GM08714 (cell line): ENCODE measurements around the gene HNRNPH1.

Source experiments
- H3K4me3 ChIP-seq: fragments of 200-500 bp; sonication (Bioruptor generic); 2 replicates; pipeline ENCODE4 v1.5.1; 2014; ENCODE audit warnings: mild to moderate bottlenecking, low read length, inconsistent platforms
- ZNF274 ChIP-seq: IDR thresholded peaks from 2 replicates; pipeline ENCODE4 v1.6.1; 2012; ENCODE audit warnings: mild to moderate bottlenecking, low read depth, low read length

The HNRNPH1 gene

DNA sequence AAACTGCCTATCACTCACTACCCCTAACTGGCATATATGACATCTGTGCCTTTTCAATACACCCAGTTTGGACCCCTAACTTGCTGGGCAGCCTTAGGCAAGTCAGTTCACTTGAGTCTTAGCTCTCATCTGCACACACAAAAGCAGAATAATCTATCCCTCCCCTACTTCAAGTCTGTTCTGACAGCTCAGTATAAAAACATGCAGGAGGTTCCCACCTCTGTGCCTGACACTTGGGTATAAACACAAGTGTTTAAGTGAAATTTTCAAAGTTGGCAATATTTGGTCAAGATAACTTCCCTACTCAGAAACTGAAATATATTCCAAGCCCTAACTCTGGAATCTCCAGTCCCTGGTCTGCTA lies 12.6 kb downstream of the HNRNPH1 start:
- H3K4me3 ChIP-seq: no peak overlapping the region
- TF ChIP-seq ZNF274: no peak

DNA sequence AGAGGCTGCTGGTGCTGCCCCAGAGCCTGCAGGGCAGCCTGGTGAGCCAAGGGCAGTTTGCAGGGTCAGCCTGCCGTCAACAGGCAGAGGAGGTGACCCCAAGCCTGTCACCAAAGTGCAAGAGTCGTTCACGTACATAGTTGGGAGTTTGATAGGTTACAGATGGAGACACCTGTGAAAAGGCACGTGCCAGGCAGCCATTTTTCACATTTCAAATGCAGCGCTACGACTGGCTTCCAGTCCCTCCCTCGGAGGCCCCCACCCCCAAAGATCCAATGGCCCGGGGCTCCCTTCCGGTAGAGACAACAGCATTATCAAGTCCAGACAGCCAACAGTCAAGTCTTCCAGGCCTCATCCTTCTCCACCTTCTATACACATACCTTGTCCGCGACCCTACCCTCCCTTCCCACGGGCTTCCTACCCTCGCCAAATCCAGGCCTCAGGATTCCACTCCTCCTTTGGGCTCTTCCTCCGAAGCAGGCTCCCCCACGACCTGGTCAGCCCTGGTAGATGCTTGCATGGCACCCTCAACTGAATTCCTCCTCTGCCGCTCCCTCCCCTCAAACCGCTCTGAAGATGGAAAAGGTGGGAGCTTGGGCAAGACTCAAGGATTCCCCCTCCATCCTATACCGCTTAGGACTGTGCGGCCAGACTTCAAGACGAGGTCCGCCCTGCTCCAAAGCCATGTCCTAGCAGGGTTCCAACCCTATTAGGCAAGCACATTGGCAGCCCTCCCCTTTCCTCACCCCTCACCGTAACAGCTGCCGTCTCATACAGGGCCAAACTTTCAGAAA lies 13.2 kb downstream of the HNRNPH1 start:
- no peak overlapping the region for H3K4me3 ChIP-seq
- no peak for TF ChIP-seq ZNF274

DNA sequence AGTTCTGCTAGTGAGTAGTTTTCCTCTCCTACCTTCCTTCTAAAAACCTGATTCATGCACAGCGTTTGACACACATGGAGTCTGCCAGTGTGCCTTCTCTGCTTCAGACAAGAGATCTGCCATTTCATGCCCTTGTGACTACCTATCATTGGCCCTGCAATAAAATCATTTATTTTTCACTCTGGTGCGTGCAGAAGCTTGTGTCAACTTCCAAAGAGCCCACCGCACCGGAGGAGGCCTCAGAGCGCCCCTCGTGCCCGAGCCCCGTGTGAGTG lies 13.7 kb downstream of the HNRNPH1 start:
- H3K4me3 ChIP-seq: no peak overlapping the region
- no peak for TF ChIP-seq ZNF274

DNA sequence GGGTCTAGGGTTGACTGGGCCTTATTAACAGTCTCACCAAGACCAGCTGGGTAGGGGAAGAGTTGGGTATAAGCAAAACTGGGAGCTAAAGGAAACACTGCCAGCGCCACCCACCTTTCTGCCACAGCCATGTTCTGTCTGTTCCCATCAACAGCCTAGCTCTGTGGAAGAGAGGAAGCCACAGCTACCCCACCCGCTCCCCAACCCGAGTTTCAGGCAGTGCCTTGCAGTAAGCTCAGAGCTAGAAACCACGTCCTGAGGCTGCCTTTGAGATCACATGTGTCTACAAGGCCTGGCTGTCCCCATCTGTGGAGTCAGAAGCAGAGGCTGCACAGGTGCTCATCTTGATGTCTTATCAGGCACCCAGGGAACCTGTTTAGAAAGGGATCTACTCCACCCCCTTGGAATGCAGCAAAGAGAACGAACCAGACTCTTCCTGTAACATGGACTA lies 15.3 kb downstream of the HNRNPH1 start:
- H3K4me3 ChIP-seq: no peak overlapping the region
- TF ChIP-seq ZNF274: no peak

DNA sequence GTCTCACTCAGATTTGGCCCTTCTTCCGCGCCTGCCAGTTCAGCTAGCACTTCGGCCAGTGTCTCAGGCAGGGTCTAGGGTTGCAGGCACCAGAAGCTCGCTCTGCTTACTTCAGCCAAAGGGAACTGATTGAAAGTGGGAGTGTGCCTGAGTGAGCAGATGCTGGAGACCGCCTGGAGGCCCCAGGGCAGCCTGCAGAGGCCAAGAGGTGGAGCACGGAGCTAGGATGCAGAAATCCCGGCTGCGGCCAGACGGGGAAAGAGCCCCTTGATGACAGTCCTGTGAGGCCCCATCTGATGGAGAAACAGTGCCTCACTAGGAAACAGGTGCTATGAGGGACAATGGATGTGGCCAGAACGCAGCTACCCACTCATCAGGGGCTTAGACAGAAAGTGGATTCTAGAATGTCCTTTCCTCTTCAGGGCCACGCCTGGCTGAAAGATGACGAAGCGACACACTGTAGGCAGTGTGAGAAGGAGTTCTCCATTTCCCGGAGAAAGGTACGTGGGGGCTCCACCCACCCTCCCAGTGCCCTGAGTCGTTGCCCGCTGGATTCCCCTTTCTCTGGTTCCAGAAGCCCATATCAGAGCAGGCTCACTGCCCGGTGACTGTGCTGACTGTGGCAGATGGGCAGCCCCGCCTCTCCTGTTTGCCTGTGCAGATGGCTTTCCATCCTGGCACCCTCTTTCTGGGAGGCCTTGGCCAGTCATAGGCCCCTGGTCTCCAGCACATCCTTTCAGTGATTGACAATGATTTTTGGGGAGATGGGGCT lies 16.1 kb downstream of the HNRNPH1 start:
- no peak for TF ChIP-seq ZNF274
- no peak overlapping the region for H3K4me3 ChIP-seq

DNA sequence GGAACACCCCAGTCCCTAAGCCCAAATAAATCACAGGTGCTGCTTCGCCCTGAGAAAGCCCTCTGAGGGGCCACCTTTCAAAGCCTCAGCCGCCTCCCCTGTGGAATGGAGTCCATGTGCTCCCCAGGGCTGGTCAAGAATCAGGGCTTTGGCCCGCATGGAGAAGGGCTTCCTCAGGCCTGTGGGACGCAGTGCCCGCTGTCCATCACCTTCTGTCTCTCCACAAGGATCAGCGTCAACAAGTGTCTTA lies 16.6 kb downstream of the HNRNPH1 start:
- H3K4me3 ChIP-seq: no peak overlapping the region
- no peak for TF ChIP-seq ZNF274

DNA sequence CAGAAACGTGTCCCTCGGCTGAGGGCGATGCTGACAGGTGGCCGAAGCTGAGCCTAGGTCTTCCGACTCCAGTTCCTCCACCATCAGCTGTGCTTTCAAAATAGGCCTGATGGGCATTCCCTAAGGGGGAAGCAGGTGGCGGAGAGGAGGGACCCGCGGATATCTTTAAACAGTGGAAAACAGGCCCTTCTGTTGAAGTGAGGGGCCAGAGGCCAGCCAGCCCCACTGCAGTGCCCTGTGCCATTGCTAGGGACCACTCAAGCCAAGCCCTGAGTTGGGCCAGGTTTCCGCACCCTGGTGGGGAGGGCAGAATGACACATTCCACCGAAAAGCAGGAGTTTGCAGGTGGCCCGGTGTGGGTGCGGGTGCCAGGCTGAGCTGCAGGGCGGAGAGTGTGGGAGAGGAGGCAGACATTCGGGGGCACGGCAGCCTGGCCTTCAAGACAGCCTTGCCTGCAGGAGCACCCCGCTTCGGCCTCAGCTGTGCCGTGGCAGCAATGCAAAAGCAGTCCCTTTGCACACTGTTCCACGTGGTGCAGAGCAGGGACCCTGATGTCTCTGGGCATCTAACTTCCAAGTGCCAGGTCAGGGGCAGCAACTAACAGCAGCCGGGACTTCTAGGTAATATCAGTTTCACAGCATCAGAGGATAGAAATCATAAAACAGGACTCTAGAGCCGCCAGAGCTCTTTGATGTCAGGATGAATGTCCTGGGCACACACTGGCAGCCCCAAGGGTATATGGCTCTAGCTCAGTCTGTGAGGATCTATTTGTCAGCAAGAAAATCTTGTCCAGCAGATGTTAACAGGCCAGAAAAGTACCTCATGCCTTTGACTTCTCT lies 17.2 kb downstream of the HNRNPH1 start:
- TF ChIP-seq ZNF274: no peak
- H3K4me3 ChIP-seq: no peak overlapping the region

DNA sequence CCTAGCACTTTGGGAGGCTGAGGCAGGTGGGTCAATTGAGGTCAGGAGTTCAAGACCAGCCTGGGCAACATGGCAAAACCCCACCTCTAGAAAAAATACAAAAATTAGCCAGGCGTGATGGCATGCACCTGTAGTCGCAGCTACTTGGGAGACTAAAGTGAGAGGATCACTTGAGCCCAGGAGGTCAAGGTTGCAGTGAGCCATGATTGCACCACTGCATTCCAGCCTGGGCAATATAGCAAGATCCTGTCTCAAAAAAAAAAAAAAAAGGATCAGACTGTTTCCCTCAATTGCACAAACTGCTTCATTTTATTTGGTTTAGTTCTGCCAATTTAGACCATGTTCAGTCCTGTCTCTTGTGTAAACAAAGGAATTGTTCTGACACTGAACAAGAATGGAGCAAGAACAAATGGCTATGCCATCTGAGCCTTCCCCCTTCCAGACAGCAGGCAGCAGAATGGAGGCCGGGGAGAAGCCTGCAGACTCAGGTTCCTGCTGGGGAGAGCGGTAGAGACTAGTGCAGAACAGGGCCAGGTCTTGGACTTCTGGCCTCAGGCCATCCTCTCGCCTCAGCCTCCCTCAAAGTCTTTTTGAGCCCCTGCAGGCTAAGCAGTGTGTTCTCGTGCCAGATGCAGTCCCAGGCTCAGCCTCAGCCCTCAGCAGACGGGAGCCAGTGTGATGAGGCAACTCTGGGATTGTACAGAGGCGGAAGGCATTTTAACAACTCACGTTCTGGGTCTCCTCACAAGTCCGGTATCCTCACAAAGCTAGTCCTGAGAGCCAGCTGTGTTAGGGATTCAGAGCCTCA lies 18.2 kb downstream of the HNRNPH1 start:
- H3K4me3 ChIP-seq: no peak overlapping the region

DNA sequence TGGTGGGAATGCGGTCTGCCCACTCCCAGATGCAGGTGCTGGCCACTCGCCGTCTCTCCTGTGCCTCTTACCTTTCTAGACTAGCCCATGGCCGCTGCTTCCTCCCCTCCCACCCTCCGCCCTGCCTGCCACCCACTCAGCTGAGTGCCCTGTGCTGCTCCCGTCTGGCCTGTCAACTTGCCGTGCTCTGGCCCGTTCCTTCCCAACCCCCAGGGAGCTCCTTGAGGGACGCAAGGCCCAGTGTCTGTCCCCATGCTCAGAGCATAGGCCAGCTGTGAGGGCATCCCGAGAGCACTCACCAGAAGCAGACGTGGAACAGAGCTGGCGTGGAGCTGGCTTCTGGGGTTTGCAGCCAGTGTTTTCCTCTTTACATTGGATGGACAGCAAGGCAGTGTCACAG lies 20.2 kb downstream of the HNRNPH1 start:
- H3K4me3 ChIP-seq: no peak overlapping the region
- no peak for TF ChIP-seq ZNF274

More for the DNA sequence above, 18.2 kb downstream of the HNRNPH1 start:
- no peak for TF ChIP-seq ZNF274

DNA sequence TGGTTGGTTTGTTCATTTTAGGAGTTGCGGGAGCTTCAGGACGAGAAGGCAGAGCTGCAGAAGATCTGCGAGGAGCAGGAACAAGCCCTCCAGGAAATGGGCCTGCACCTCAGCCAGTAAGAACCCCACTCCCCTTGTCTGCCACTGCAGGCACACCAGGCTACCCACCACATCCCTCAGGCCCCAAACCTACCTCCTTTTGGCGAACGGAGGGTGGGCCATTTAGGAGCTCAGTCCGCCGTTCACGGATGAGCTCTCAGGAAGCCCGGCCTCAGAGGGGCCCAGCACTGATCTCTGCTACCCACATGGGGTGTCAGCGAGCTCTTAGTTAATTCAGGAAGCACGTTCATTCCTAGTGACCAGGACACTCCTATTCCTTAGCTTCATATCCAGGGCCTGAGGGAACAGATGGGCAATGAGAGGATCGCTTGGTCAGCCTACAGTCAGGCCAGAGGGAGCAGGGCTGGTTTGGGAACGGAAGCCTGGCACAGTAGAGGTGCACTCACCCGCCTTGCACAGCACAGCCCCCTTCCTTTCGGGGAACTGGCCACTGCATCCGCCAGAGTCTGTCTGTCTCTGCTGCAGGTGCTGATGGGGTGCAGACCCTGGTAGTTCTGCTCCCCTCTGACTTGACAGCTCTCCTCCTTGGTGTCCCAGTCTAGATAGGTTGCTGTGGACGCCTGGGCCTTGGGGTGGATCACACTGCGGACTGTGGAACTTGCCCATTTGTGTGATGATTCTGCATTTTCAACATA lies 21.4 kb downstream of the HNRNPH1 start:
- no peak overlapping the region for H3K4me3 ChIP-seq
- no peak for TF ChIP-seq ZNF274

DNA sequence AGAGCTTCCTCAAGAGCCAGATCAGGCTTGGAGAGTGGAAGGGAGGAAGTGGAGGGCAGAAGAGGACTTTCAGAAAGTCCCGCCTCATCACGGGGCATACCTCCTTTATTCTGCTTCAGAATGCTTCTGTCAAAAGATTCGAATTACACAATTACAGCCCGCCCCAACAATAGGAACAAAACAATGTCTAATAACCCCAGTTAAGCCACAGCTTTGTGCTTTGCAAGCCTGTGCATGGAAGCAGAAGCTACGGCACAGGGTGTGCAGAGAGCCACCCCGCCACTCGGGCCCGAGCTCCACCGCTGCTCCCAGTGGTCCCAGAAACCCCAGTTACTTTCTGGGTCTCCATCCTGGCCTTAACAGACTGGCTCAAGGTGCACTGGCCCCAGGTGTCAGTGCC lies 23.5 kb downstream of the HNRNPH1 start:
- no peak overlapping the region for H3K4me3 ChIP-seq
- TF ChIP-seq ZNF274: no peak

DNA sequence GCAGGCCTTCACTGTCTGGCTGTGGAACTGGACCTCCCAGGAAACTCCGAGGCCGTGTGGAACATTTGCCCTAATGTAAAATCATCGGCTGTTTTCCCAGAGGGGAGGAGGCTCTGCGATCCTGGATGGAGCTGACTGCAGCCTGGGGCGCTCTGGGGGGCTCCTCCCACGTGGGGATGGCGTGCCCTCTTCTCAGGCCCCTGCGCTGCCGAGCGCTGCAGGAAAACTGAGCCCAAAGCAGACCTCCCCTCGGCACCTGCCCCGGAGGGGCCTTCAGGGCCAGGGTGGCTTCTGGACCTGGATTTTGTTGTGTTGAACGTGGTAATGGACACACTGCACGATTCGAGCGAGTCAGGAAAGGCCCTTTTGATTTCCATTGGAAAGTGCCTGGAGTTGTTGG lies 23.9 kb downstream of the HNRNPH1 start:
- no peak overlapping the region for H3K4me3 ChIP-seq

DNA sequence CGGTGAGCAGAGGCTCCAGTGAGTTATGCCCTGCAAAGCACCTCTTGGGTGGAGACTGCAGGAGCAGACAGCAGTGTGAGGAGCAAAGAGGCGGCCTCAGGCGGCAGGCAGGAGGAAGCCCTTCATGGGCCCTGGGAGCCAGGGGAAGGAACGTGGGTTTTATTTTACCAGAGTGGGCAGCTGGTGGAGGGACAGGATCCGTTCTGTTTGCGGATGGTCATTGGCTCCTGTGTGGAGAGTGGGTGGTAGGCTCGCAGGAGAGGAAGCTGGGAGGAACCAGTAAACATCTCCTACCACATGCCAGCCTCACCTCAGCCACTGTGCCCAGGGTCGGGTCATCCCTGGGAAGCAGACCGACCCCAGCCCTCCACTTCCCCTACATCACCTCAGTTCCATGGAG lies 24.4 kb downstream of the HNRNPH1 start:
- TF ChIP-seq ZNF274: no peak
- no peak overlapping the region for H3K4me3 ChIP-seq

More for the DNA sequence above, 23.9 kb downstream of the HNRNPH1 start:
- TF ChIP-seq ZNF274: no peak
